Activated B cell treated with CpG ODN at 0.5 μM for 24 hours (primary cell): ENCODE results near the gene SERBP1. TPM values are rescaled to one million over a fixed set of nuclear protein-coding genes. Genes with fewer than 3 reads are reported as not detected.

Experiments used
- ATAC-seq: fragments of 200-7000 bp; cut with Tn5 transposase; one replicate; pipeline ENCODE4 v1.10.0; 2021; ENCODE audit warnings: low read depth, mild to moderate bottlenecking, moderate library complexity
- CTCF ChIA-PET: fragments of 350-600 bp; sonication (Branson Sonifier 250); formaldehyde crosslinking; loops from one replicate; lab custom pipeline; 2021; ENCODE audit warnings: antibody characterized with exemption; lab: Charles Lee
- POLR2A ChIA-PET: fragments of 350-600 bp; sonication (Branson Sonifier 250); formaldehyde crosslinking; loops from one replicate; lab custom pipeline; 2021; ENCODE audit warnings: antibody characterized with exemption; lab: Charles Lee
- DNase-seq: peaks from one replicate; pipeline ENCODE4 v3.0.0; 2022
- H3K27ac Mint-ChIP-seq: one replicate; pipeline ENCODE4 v1.8.0; 2020; ENCODE audit warnings: mixed read lengths
- H3K27me3 Mint-ChIP-seq: one replicate; pipeline ENCODE4 v1.8.0; 2021; ENCODE audit warnings: mixed read lengths
- H3K36me3 Mint-ChIP-seq: one replicate; pipeline ENCODE4 v1.8.0; 2021; ENCODE audit warnings: low read depth, mixed read lengths
- H3K4me1 Mint-ChIP-seq: one replicate; pipeline ENCODE4 v1.8.0; 2021; ENCODE audit warnings: mixed read lengths
- H3K4me3 Mint-ChIP-seq: one replicate; pipeline ENCODE4 v1.8.0; 2020; ENCODE audit warnings: mild to moderate bottlenecking, mixed read lengths
- H3K9me3 Mint-ChIP-seq: one replicate; pipeline ENCODE4 v1.8.0; 2020; ENCODE audit warnings: mixed read lengths
- CTCF ChIP-seq: fragments of 200-600 bp; IDR thresholded peaks from one replicate; pipeline ENCODE4 v1.8.0; 2022; ENCODE audit warnings: antibody characterized with exemption, mild to moderate bottlenecking
- intact Hi-C: fragments of 100-400 bp; cut with micrococcal nuclease; formaldehyde crosslinking; loops from one replicate; pipeline ENCODE4 v1.15.1; 2024
- total RNA-seq: library from RNA; stranded (reverse); gene quantifications from 2 replicates; pipeline ENCODE4 v1.2.3, GENCODE V29; 2022

The SERBP1 gene
- total RNA-seq, 1 donor from 2014 or later: 222 TPM

- Mint-ChIP-seq H3K4me1 (no peaks in the 10 kb centered on the region), H3K27me3 (no peaks in the 10 kb centered on the region), H3K27ac (no peak overlapping the region), H3K4me3 (no peak overlapping the region), H3K9me3 (no peaks in the 10 kb centered on the region), H3K36me3 (no peaks in the 10 kb centered on the region)
- ChIA-PET POLR2A (no interaction called here), CTCF (no interaction called here)
- DNase-seq (no peak), ATAC-seq (no peak)
- intact Hi-C loops: no loop called here
- TF ChIP-seq CTCF: no peak
Observed at GRCh38 chr1:67371681-67372080, 58.5 kb downstream of the SERBP1 start.

GRCh38 chr1:67371043-67371442 lies 59.2 kb downstream of the SERBP1 start:
- Mint-ChIP-seq H3K27ac (no peak overlapping the region), H3K4me3 (no peak overlapping the region), H3K36me3 (no peaks in the 10 kb centered on the region), H3K9me3 (no peaks in the 10 kb centered on the region), H3K27me3 (no peaks in the 10 kb centered on the region), H3K4me1 (no peaks in the 10 kb centered on the region)
- TF ChIP-seq CTCF: no peak
- intact Hi-C loops: no loop called here
- CTCF ChIA-PET: interaction anchor here (1.2 kb wide), 1 partner anchor 129 kb away, joined by 3 read pairs; no protein-coding TSS in a partner anchor
- POLR2A ChIA-PET: no interaction called here
- DNase-seq (no peak), ATAC-seq (no peak)

- Mint-ChIP-seq H3K36me3 (no peaks in the 10 kb centered on the region), H3K27me3 (no peaks in the 10 kb centered on the region), H3K4me1 (no peaks in the 10 kb centered on the region), H3K27ac (no peak overlapping the region), H3K4me3 (no peak overlapping the region), H3K9me3 (no peaks in the 10 kb centered on the region)
- ChIA-PET POLR2A (no interaction called here), CTCF (no interaction called here)
- intact Hi-C loops: no loop called here
- no peak for TF ChIP-seq CTCF
- ATAC-seq (no peak), DNase-seq (no peak)
Observed at GRCh38 chr1:67368046-67368514, 62.1 kb downstream of the SERBP1 start.

- TF ChIP-seq CTCF: no peak
- Mint-ChIP-seq H3K27ac (no peak overlapping the region), H3K27me3 (no peaks in the 10 kb centered on the region), H3K4me1 (no peaks in the 10 kb centered on the region), H3K4me3 (no peak overlapping the region), H3K9me3 (no peaks in the 10 kb centered on the region), H3K36me3 (no peaks in the 10 kb centered on the region)
- no peak for ATAC-seq
- intact Hi-C loops: no loop called here
- no peak for DNase-seq
- POLR2A ChIA-PET: no interaction called here
- CTCF ChIA-PET: no interaction called here
Observed at GRCh38 chr1:67367370-67368045, 62.7 kb downstream of the SERBP1 start.

GRCh38 chr1:67361641-67362040 lies 68.6 kb downstream of the SERBP1 start:
- ATAC-seq (no peak), DNase-seq (no peak)
- H3K27ac Mint-ChIP-seq: no peak overlapping the region
- intact Hi-C loops: no loop called here
- POLR2A ChIA-PET: no interaction called here
- CTCF ChIA-PET: no interaction called here
- no peak for TF ChIP-seq CTCF
- no peaks in the 10 kb centered on the region for H3K9me3 Mint-ChIP-seq
- H3K27me3 Mint-ChIP-seq: no peaks in the 10 kb centered on the region
- H3K4me3 Mint-ChIP-seq: no peak overlapping the region
- no peaks in the 10 kb centered on the region for H3K36me3 Mint-ChIP-seq
- no peaks in the 10 kb centered on the region for H3K4me1 Mint-ChIP-seq
